NT2/D1 (cell line): Measurements from ENCODE around the gene NGF.

Source experiments
- DNase-seq: peaks from one replicate; pipeline ENCODE4 v3.0.0-alpha.2; 2011; ENCODE audit warnings: low read depth, low spot score
- H3K27me3 ChIP-seq: 2 replicates; pipeline ENCODE4 v1.6.0; 2011; ENCODE audit warnings: mild to moderate bottlenecking; ENCODE audit not compliant: insufficient read length, insufficient read depth
- H3K36me3 ChIP-seq: 2 replicates; pipeline ENCODE4 v1.6.1; 2011; ENCODE audit warnings: mild to moderate bottlenecking, low read length, mixed read lengths; ENCODE audit not compliant: insufficient read depth, insufficient read length
- H3K4me1 ChIP-seq: 2 replicates; pipeline ENCODE4 v1.5.1; 2011; ENCODE audit not compliant: insufficient read depth, insufficient read length
- H3K4me3 ChIP-seq: 2 replicates; pipeline ENCODE4 v1.5.1; 2011; ENCODE audit warnings: low read depth; ENCODE audit not compliant: insufficient read length
- H3K9ac ChIP-seq: 2 replicates; pipeline ENCODE4 v1.6.0; 2011; ENCODE audit warnings: low read depth; ENCODE audit not compliant: insufficient read length
- H3K9me3 ChIP-seq: 2 replicates; pipeline ENCODE4 v1.5.1; 2011; ENCODE audit warnings: mild to moderate bottlenecking, low read length; ENCODE audit not compliant: insufficient read depth
- SUZ12 ChIP-seq: IDR thresholded peaks from 2 replicates; pipeline ENCODE4 v1.6.1; 2011; ENCODE audit not compliant: insufficient read length, insufficient read depth; ENCODE audit errors: extremely low read depth
- YY1 ChIP-seq: IDR thresholded peaks from 2 replicates; pipeline ENCODE4 v1.6.1; 2011; ENCODE audit not compliant: insufficient read length, insufficient read depth
- ZNF274 ChIP-seq: IDR thresholded peaks from 2 replicates; pipeline ENCODE4 v1.6.1; 2011; ENCODE audit warnings: mild to moderate bottlenecking, low read depth, low read length

The NGF gene

GRCh38 chr1:115306146-115306545 lies 31.9 kb downstream of the NGF start:
- TF ChIP-seq YY1 (no peak), SUZ12 (no peak), ZNF274 (no peak)
- Histone ChIP-seq H3K9ac (no peak overlapping the region), H3K4me1 (peaks cover 2% of the 10 kb centered on the region), H3K4me3 (no peak overlapping the region), H3K27me3 (no peaks in the 10 kb centered on the region), H3K9me3 (no peaks in the 10 kb centered on the region), H3K36me3 (no peaks in the 10 kb centered on the region)
- DNase-seq: no peak

- Histone ChIP-seq H3K9me3 (no peaks in the 10 kb centered on the region), H3K36me3 (no peaks in the 10 kb centered on the region), H3K27me3 (no peaks in the 10 kb centered on the region), H3K4me1 (peaks cover 5% of the 10 kb centered on the region), H3K4me3 (no peak overlapping the region), H3K9ac (no peak overlapping the region)
- no peak for TF ChIP-seq ZNF274
- TF ChIP-seq YY1: no peak
- TF ChIP-seq SUZ12: no peak
- DNase-seq: no peak
Observed at GRCh38 chr1:115303364-115303763, 34.7 kb downstream of the NGF start.

- H3K9me3 ChIP-seq: no peaks in the 10 kb centered on the region
- no peaks in the 10 kb centered on the region for H3K36me3 ChIP-seq
- H3K27me3 ChIP-seq: no peaks in the 10 kb centered on the region
- H3K4me1 ChIP-seq: peaks cover 6% of the 10 kb centered on the region
- TF ChIP-seq SUZ12 (no peak), ZNF274 (no peak)
- no peak for DNase-seq
- H3K4me3 ChIP-seq: no peak overlapping the region
- no peak overlapping the region for H3K9ac ChIP-seq
Observed at GRCh38 chr1:115302390-115302961, 35.6 kb downstream of the NGF start.

GRCh38 chr1:115301438-115302020 lies 36.5 kb downstream of the NGF start:
- H3K9me3 ChIP-seq: no peaks in the 10 kb centered on the region
- DNase-seq: no peak
- H3K36me3 ChIP-seq: no peaks in the 10 kb centered on the region
- TF ChIP-seq YY1 (no peak), SUZ12 (no peak), ZNF274 (no peak)
- H3K4me3 ChIP-seq: no peak overlapping the region
- peaks cover 6% of the 10 kb centered on the region for H3K4me1 ChIP-seq
- H3K9ac ChIP-seq: no peak overlapping the region
- no peaks in the 10 kb centered on the region for H3K27me3 ChIP-seq

- no peaks in the 10 kb centered on the region for H3K27me3 ChIP-seq
- DNase-seq: no peak
- no peak for TF ChIP-seq YY1
- TF ChIP-seq ZNF274: no peak
- TF ChIP-seq SUZ12: no peak
- peaks cover 6% of the 10 kb centered on the region for H3K4me1 ChIP-seq
- H3K4me3 ChIP-seq: no peak overlapping the region
- no peaks in the 10 kb centered on the region for H3K9me3 ChIP-seq
- no peak overlapping the region for H3K9ac ChIP-seq
- H3K36me3 ChIP-seq: no peaks in the 10 kb centered on the region
Observed at GRCh38 chr1:115300087-115300876, 37.8 kb downstream of the NGF start.

GRCh38 chr1:115299266-115299665 lies 38.8 kb downstream of the NGF start:
- no peak overlapping the region for H3K4me3 ChIP-seq
- H3K9ac ChIP-seq: no peak overlapping the region
- TF ChIP-seq SUZ12: no peak
- no peak for TF ChIP-seq YY1
- TF ChIP-seq ZNF274: no peak
- no peaks in the 10 kb centered on the region for H3K27me3 ChIP-seq
- H3K4me1 ChIP-seq: peaks cover 6% of the 10 kb centered on the region
- no peaks in the 10 kb centered on the region for H3K9me3 ChIP-seq
- no peaks in the 10 kb centered on the region for H3K36me3 ChIP-seq
- no peak for DNase-seq

GRCh38 chr1:115296981-115297380 lies 41.1 kb downstream of the NGF start:
- H3K36me3 ChIP-seq: no peaks in the 10 kb centered on the region
- TF ChIP-seq YY1: no peak
- no peak for TF ChIP-seq ZNF274
- TF ChIP-seq SUZ12: no peak
- H3K9ac ChIP-seq: no peak overlapping the region
- H3K27me3 ChIP-seq: no peaks in the 10 kb centered on the region
- no peaks in the 10 kb centered on the region for H3K9me3 ChIP-seq
- no peak overlapping the region for H3K4me3 ChIP-seq
- peaks cover 4% of the 10 kb centered on the region for H3K4me1 ChIP-seq
- DNase-seq: no peak
